Measurements from ENCODE around the gene RELN. TPM values are rescaled to one million over a fixed set of nuclear protein-coding genes. Genes with fewer than 3 reads are reported as not detected.

The RELN gene
- total RNA-seq, 1 experiment from 2014 or later: 0.48 TPM

DNA sequence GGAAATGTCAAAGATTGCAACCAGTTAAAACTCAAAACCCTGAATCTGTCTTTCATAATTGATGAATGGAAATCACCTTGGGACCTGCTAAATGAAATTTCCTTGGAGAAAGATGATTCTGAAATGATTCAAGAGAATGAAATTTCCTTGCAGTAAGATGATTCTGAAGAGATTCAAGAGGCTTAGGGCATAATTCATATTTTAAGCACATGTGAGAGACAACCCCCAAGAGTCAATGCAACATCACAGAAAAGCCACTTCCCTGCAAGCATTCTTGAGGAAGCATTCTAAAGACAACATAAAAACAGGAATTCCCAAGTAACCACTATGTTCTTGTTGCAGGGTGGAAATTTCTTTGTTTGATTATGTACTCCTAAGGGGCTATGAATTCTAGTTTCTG, 113.7 kb downstream of the RELN start:
- no TSS peak for BruUV-seq (replicated peaks)
- Histone ChIP-seq H3F3A (ENCODE audit: insufficient read depth, low read depth) (no peaks in the 10 kb centered on the region), H2AFZ (no peak overlapping the region), H3K27ac (no peak overlapping the region), H3K4me2 (no peak overlapping the region), H3K9me3 (ENCODE audit: insufficient read depth, low read depth) (no peaks in the 10 kb centered on the region), H3K27me3 (ENCODE audit: insufficient read depth, low read depth) (no peaks in the 10 kb centered on the region), H4K20me1 (ENCODE audit: insufficient read depth) (no peaks in the 10 kb centered on the region), H3K79me2 (ENCODE audit: low read depth) (no peaks in the 10 kb centered on the region), H3K4me3 (no peak overlapping the region), H3K36me3 (ENCODE audit: low read depth) (no peaks in the 10 kb centered on the region), H3K4me1 (replicated peaks; ENCODE audit: insufficient read depth) (no peaks in the 10 kb centered on the region), H3K9me2 (ENCODE audit: insufficient read depth) (no peaks in the 10 kb centered on the region)
- no peak for TF ChIP-seq EZH2 (IDR thresholded peaks at IDR 0.05; ENCODE audit: low read depth)
- TF ChIP-seq, protein P1, sequence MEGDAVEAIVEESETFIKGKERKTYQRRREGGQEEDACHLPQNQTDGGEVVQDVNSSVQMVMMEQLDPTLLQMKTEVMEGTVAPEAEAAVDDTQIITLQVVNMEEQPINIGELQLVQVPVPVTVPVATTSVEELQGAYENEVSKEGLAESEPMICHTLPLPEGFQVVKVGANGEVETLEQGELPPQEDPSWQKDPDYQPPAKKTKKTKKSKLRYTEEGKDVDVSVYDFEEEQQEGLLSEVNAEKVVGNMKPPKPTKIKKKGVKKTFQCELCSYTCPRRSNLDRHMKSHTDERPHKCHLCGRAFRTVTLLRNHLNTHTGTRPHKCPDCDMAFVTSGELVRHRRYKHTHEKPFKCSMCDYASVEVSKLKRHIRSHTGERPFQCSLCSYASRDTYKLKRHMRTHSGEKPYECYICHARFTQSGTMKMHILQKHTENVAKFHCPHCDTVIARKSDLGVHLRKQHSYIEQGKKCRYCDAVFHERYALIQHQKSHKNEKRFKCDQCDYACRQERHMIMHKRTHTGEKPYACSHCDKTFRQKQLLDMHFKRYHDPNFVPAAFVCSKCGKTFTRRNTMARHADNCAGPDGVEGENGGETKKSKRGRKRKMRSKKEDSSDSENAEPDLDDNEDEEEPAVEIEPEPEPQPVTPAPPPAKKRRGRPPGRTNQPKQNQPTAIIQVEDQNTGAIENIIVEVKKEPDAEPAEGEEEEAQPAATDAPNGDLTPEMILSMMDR (conservative IDR thresholded peaks at IDR 0.05): no peak
- POLR2A ChIA-PET (ENCODE audit: unreplicated experiment): no interaction called here
- DNase-seq: no peak
- CTCF ChIA-PET: no interaction called here
- intact Hi-C loops (cut with micrococcal nuclease; ENCODE audit: unreplicated experiment): no loop called here

- intact Hi-C loops (cut with micrococcal nuclease; ENCODE audit: unreplicated experiment): no loop called here
- CTCF ChIA-PET: no interaction called here
- TF ChIP-seq, protein P1 (conservative IDR thresholded peaks at IDR 0.05): no peak
- TF ChIP-seq EZH2 (IDR thresholded peaks at IDR 0.05; ENCODE audit: low read depth): no peak
Measured at GRCh38 chr7:103871473-103871872, 118.0 kb downstream of the RELN start.

GRCh38 chr7:103870664-103871063, 118.8 kb downstream of the RELN start:
- no TSS peak for BruUV-seq (replicated peaks)
- ChIA-PET POLR2A (ENCODE audit: unreplicated experiment) (no interaction called here), CTCF (no interaction called here)
- Histone ChIP-seq H3K27me3 (ENCODE audit: insufficient read depth, low read depth) (no peaks in the 10 kb centered on the region), H3F3A (ENCODE audit: insufficient read depth, low read depth) (no peaks in the 10 kb centered on the region), H3K9me2 (ENCODE audit: insufficient read depth) (no peaks in the 10 kb centered on the region), H3K27ac (no peak overlapping the region), H3K9me3 (ENCODE audit: insufficient read depth, low read depth) (no peaks in the 10 kb centered on the region), H4K20me1 (ENCODE audit: insufficient read depth) (no peaks in the 10 kb centered on the region), H3K36me3 (ENCODE audit: low read depth) (no peaks in the 10 kb centered on the region), H3K79me2 (ENCODE audit: low read depth) (no peaks in the 10 kb centered on the region), H3K4me2 (no peak overlapping the region), H3K4me3 (no peak overlapping the region), H3K4me1 (replicated peaks; ENCODE audit: insufficient read depth) (no peaks in the 10 kb centered on the region), H2AFZ (no peak overlapping the region)
- TF ChIP-seq, protein P1 (conservative IDR thresholded peaks at IDR 0.05): no peak
- TF ChIP-seq EZH2 (IDR thresholded peaks at IDR 0.05; ENCODE audit: low read depth): no peak
- no peak for DNase-seq
- intact Hi-C loops (cut with micrococcal nuclease; ENCODE audit: unreplicated experiment): no loop called here

More at GRCh38 chr7:103871473-103871872, 118.0 kb downstream of the RELN start:
- no peak overlapping the region for H3K4me2 ChIP-seq
- H3K79me2 ChIP-seq (ENCODE audit: low read depth): no peaks in the 10 kb centered on the region
- no peaks in the 10 kb centered on the region for H3K9me2 ChIP-seq (ENCODE audit: insufficient read depth)
- BruUV-seq (replicated peaks): no TSS peak
- no peak overlapping the region for H3K27ac ChIP-seq
- no peaks in the 10 kb centered on the region for H3K9me3 ChIP-seq (ENCODE audit: insufficient read depth, low read depth)
- H3K4me1 ChIP-seq (replicated peaks; ENCODE audit: insufficient read depth): no peaks in the 10 kb centered on the region
- no peak overlapping the region for H3K4me3 ChIP-seq
- DNase-seq: no peak
- H3K36me3 ChIP-seq (ENCODE audit: low read depth): no peaks in the 10 kb centered on the region
- H3K27me3 ChIP-seq (ENCODE audit: insufficient read depth, low read depth): no peaks in the 10 kb centered on the region
- no peaks in the 10 kb centered on the region for H4K20me1 ChIP-seq (ENCODE audit: insufficient read depth)
- no peaks in the 10 kb centered on the region for H3F3A ChIP-seq (ENCODE audit: insufficient read depth, low read depth)
- POLR2A ChIA-PET (ENCODE audit: unreplicated experiment): no interaction called here
- no peak overlapping the region for H2AFZ ChIP-seq
